Measurements from ENCODE around the gene SPOCD1.
A peak's percentile ranks its signal among the peaks of the same experiment; 100 is the strongest.

Gene SPOCD1

GRCh38 chr1:31768939-31769704 is 46.7 kb downstream of the SPOCD1 start:
- DNase-seq, result no peak

- no peak for DNase-seq
Observed at GRCh38 chr1:31768407-31768907, 47.4 kb downstream of the SPOCD1 start.

GRCh38 chr1:31767225-31767624 is 48.6 kb downstream of the SPOCD1 start:
- DNase-seq, result no peak

- no peak for DNase-seq
Observed at GRCh38 chr1:31765516-31765915, 50.3 kb downstream of the SPOCD1 start.

- no peak for DNase-seq
Observed at GRCh38 chr1:31765041-31765467, 50.8 kb downstream of the SPOCD1 start.

- peak in 1 of 4 experiments; percentile 13 for DNase-seq
Observed at GRCh38 chr1:31764312-31765040, 51.3 kb downstream of the SPOCD1 start, which contains the start of gene ADGRB2. ADGRB2 (minus strand) TSS chr1:31764340; CDS start chr1:31757221, 7,119 bp downstream.

GRCh38 chr1:31763671-31764311 is 52.0 kb downstream of the SPOCD1 start:
- DNase-seq, result peak in 1 of 4 experiments; percentile 11

GRCh38 chr1:31762726-31763670 is 52.8 kb downstream of the SPOCD1 start:
- peak; percentile 16 to 60 (median 34) for DNase-seq

GRCh38 chr1:31762323-31762722 is 53.5 kb downstream of the SPOCD1 start:
- DNase-seq, result no peak

GRCh38 chr1:31761883-31762282 is 53.9 kb downstream of the SPOCD1 start:
- DNase-seq, result no peak

GRCh38 chr1:31760471-31761470 is 55.1 kb downstream of the SPOCD1 start:
- peak in 3 of 4 experiments; percentile 10 to 60 (median 48) for DNase-seq

- no peak for DNase-seq
Observed at GRCh38 chr1:31759298-31760023, 56.4 kb downstream of the SPOCD1 start.

- DNase-seq, result no peak
Observed at GRCh38 chr1:31758823-31759222, 57.0 kb downstream of the SPOCD1 start.

GRCh38 chr1:31757989-31758388 is 57.8 kb downstream of the SPOCD1 start:
- DNase-seq, result no peak

GRCh38 chr1:31757204-31757679 is 58.6 kb downstream of the SPOCD1 start:
- DNase-seq, result no peak

- DNase-seq, result no peak
Observed at GRCh38 chr1:31756578-31756977, 59.2 kb downstream of the SPOCD1 start.

GRCh38 chr1:31755850-31756492 is 59.9 kb downstream of the SPOCD1 start:
- no peak for DNase-seq

- DNase-seq, result no peak
Observed at GRCh38 chr1:31755197-31755611, 60.6 kb downstream of the SPOCD1 start.

GRCh38 chr1:31754397-31754796 is 61.4 kb downstream of the SPOCD1 start:
- no peak for DNase-seq
